Activated CD4-positive, alpha-beta T cell treated with anti-CD3 and anti-CD28 coated beads, Interleukin-2, amount 50 U/mL, for 16 hours (primary cell): ENCODE measurements around the gene CD48.
A peak's percentile ranks its signal among the peaks of the same experiment; 100 is the strongest.
"Not testable (repeated sequence)": the region's sequence is repeated elsewhere in the genome, so short reads cannot be mapped to it uniquely, and the experiment has no call there.

ENCODE experiments used
- DNase-seq: peaks from one replicate; pipeline ENCODE4 v3.0.0-alpha.2; 2020

CD48 gene

GRCh38 chr1:160712525-160713080 is 981 bp upstream of the CD48 start:
- peak; percentile 83 for DNase-seq

DNA sequence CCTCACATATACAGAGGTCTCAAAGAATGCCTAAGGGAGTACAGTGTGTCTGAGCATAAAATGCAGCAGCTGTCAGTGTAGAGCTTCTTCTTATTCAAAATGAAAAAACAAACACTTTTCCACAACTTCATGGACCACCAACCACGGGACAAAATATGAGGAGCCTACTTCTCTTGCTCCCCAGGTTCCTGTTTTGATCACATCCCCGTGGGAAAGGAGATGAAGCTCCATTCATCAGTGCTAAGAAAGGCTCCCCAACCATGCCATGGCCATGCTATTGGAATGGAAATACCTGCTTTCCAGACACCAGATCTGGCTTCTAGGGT is 383 bp downstream of the CD48 start:
- DNase-seq: no peak

- DNase-seq: no peak
Observed at GRCh38 chr1:160710517-160711252, 937 bp downstream of the CD48 start.

- DNase-seq: no peak
Observed at GRCh38 chr1:160709715-160710114, 1.9 kb downstream of the CD48 start.

DNA sequence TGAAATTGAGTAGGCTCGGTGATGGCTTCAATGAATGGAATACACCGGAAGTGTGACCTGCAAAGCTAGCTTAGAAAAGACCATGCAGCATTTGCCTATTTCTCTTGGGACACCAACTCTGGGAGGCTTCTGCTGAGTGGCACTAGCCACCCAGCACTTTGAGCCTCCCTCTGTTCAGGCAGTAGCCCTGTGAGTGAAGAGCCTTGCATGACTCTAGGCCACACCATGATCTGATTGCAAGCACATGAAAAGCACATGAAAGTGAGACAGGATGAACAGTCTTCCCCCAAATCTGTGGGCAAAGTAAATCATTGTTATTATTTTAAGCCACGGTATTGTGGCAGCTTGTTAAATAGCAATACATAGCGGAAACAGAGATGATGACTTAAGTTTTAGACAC is 2.8 kb downstream of the CD48 start:
- DNase-seq: peak; percentile 62

DNA sequence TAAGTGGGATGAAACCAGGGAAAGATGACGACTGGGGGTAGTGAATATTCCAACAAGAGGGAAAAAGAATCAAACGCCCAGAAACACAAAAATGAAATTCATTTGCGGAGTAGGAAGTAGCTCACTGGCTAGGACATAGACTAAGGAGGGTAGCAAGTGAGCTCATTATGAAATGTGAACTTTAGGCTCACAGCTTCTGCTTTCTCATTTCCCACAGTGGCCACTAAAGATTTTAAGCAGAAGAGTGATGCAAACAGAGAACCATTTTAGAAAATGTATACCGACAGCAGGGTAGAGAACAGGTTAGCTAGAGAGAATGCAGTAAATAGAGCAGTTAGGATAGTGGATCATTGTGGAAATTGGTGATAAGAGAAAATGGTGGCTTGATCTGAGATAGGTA is 3.5 kb downstream of the CD48 start:
- peak; percentile 55 for DNase-seq

GRCh38 chr1:160707236-160708064 is 4.2 kb downstream of the CD48 start:
- DNase-seq: peak; percentile 66

GRCh38 chr1:160706526-160707235 is 4.9 kb downstream of the CD48 start:
- DNase-seq: no peak

DNA sequence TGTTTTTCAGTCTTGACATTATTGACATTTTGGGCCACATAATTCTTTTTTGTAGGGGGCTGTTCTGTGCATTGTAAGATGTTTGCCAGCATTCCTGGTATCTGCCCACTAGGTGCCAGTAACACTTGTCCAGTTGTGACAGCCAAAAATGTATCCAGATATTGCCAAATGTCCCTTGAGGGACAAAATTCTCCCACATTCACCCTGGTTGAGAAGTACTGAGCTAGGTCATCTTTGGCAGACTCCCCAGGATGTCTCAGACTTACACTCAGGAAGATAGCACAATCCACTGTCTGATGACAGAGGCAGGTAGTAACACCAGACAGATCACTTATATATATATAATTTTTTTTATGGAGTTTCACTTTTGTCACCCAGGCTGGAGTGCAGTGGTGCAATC is 5.9 kb downstream of the CD48 start:
- no peak for DNase-seq

- DNase-seq: not testable (repeated sequence)
Observed at GRCh38 chr1:160705212-160705621, 6.4 kb downstream of the CD48 start.

DNA sequence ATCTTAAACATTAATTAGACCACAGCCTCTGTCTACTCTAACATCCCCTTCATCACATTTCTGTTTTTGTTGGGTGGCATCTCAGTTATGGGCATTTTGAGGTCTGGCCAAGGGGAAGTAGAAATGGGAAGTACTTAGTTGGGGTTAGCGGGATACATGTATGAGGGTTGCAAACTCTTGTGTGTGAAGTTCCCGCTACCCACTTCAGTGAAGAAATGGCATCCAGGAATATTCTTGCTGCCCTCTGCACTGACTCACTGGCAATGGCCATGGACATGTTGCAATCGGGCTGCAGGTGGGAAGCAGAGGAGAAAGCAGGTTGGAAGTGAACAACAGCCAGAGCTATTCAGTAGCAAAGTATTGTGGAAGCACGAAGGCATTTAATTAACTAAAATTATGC is 7.4 kb downstream of the CD48 start:
- DNase-seq: no peak

DNA sequence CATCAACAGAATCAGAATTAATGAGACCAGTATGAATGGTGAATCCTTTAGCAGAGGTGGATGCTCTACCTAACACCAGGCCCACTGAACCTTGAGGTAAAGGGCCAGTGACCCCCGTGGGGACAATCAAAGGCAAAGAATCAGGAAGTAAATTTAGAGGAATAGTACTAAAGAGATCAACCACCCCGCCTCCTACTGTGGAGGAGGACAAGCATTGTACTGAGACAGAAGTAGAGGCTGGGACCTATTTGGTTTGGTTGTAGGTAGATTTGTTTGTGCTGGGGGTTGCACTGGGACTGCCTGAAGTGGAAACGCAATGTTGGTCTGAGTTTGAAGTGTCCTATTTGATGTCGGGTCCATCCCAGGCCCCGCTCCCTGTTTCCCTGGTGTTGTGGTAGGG is 9.5 kb downstream of the CD48 start:
- no peak for DNase-seq

GRCh38 chr1:160692390-160692789 is 19.2 kb downstream of the CD48 start:
- DNase-seq: not testable (repeated sequence)

DNA sequence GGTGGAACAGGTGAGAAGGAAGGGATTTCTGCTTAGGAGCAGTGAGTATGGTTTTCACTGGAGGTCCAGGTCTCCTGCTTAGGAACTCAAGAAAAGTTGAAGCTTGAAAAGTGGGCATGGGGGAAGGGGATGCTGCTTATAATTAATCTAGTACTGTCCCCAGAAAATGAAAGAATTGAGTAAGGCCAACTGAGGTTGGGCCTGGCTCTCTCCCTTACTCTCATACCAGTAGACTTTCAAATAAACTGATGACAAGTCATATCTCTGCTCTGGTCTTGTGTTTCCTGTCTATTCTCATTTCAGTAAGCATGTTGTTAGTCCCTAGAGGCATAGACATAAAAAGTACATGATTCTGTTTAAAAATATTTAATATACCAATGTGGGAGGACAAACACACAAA is 26.4 kb downstream of the CD48 start:
- peak; percentile 79 for DNase-seq

GRCh38 chr1:160682983-160683865 is 28.4 kb downstream of the CD48 start:
- DNase-seq: peak; percentile 75

GRCh38 chr1:160681891-160682140 is 29.8 kb downstream of the CD48 start:
- DNase-seq: no peak

GRCh38 chr1:160681066-160681890 is 30.3 kb downstream of the CD48 start:
- peak; percentile 90 for DNase-seq

GRCh38 chr1:160680399-160680798 is 31.2 kb downstream of the CD48 start:
- DNase-seq: no peak

DNA sequence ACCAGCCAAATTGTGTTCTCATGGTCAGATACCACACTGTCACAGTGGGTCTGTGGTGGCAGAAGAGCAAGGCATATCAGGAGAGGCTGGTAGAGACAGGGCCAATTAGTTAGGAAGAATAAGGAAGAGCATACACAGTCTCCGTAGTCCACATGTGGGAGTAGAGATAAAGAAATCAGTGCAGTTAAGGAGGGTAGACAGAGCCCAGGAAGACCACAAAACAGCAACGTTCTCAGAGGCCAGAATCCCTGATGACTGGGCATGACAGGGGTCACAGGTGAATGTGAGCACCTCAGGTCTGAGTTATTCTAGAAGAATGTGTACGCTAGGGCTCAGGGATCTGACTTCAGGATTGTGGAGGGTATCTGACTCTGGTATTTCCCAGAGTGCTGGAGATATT is 31.7 kb downstream of the CD48 start:
- no peak for DNase-seq

DNA sequence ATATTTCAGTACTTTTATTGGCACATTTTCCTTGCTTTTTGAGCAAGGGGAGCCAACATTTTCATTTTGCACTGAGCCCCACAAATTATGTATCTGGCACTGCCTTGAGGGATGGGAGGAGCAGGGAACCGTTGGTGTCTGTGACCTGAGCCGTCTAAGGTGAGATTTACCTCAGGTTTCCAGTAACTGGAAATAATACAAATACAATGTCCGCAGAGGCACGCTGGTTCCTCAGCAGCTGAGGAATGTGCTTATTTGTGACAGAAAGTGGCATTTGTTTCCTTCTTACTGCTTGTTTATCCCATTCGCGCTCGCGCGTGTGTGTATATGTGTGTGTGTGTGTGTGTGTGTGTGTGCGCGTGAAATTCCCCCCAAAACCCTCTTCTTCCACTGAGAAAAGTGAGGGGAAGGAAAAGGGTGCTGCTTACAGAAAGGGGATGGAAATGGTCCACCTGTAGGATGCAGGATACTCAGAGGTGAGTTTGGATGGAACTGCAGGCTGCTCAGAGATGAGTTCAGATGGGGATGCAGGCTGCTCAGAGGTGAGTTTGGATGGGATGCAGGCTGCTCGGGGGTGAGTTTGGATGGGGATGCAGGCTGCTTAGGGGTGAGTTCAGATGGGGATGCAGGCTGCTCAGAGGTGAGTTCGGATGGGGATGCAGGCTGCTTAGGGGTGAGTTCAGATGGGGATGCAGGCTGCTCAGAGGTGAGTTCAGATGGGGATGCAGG is 34.6 kb downstream of the CD48 start:
- no peak for DNase-seq
